RWPE1 (cell line): Measurements from ENCODE around the gene PEAK1.
A peak's percentile ranks its signal among the peaks of the same experiment; 100 is the strongest.

ENCODE experiments used
- CTCF ChIA-PET: fragments of 350-600 bp; sonication (Branson Sonifier 250); formaldehyde crosslinking; extraction: SDS; loops from one replicate; lab custom pipeline; 2021; lab: Yijun Ruan, JAX
- POLR2A ChIA-PET: fragments of 400-600 bp; formaldehyde crosslinking; extraction: SDS; loops from one replicate; lab custom pipeline; 2020; ENCODE audit warnings: antibody characterized with exemption; ENCODE audit not compliant: low non-redundant PET; lab: Yijun Ruan, JAX
- DNase-seq: peaks from one replicate; pipeline ENCODE4 v3.0.0; 2012; ENCODE audit warnings: low spot score
- H3K27ac ChIP-seq: fragments of 450-650 bp; 2 replicates; pipeline ENCODE4 v1.5.1; 2017
- TF ChIP-seq, protein P1 (sequence below): fragments of 450-650 bp; conservative IDR thresholded peaks from 2 replicates; pipeline ENCODE4 v1.5.1; 2017; ENCODE audit warnings: low read depth, mild to moderate bottlenecking

Gene PEAK1

DNA sequence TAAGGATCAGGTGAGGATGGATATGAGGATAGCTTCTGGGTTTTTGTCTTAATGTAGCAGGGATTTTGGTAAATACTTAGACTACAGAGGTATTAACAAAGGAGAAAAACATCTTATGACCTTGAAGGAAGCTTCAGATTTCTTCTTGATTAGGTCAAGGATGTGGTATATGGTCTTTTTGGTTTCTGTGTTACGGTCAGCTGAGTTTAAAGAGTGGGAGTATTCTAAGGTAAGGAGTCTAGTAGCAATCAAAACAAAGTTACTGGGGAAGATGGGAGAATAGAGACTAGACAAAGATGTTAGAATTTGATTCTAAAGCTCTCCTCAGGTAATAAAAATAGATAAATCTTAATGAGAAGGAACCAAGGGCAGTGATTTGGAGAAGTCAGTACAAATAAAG lies 7.0 kb upstream of the PEAK1 start:
- no peak overlapping the region for H3K27ac ChIP-seq
- POLR2A ChIA-PET, result interaction anchor here (0.5 kb wide), 1 partner anchor 220 kb away, joined by 7 read pairs; no protein-coding TSS in a partner anchor
- no peak for DNase-seq
- TF ChIP-seq, protein P1, sequence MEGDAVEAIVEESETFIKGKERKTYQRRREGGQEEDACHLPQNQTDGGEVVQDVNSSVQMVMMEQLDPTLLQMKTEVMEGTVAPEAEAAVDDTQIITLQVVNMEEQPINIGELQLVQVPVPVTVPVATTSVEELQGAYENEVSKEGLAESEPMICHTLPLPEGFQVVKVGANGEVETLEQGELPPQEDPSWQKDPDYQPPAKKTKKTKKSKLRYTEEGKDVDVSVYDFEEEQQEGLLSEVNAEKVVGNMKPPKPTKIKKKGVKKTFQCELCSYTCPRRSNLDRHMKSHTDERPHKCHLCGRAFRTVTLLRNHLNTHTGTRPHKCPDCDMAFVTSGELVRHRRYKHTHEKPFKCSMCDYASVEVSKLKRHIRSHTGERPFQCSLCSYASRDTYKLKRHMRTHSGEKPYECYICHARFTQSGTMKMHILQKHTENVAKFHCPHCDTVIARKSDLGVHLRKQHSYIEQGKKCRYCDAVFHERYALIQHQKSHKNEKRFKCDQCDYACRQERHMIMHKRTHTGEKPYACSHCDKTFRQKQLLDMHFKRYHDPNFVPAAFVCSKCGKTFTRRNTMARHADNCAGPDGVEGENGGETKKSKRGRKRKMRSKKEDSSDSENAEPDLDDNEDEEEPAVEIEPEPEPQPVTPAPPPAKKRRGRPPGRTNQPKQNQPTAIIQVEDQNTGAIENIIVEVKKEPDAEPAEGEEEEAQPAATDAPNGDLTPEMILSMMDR, result no peak
- CTCF ChIA-PET, result interaction anchor here (0.6 kb wide), 3 partner anchors 17 to 262 kb away, joined by 3 read pairs; no protein-coding TSS in a partner anchor

DNA sequence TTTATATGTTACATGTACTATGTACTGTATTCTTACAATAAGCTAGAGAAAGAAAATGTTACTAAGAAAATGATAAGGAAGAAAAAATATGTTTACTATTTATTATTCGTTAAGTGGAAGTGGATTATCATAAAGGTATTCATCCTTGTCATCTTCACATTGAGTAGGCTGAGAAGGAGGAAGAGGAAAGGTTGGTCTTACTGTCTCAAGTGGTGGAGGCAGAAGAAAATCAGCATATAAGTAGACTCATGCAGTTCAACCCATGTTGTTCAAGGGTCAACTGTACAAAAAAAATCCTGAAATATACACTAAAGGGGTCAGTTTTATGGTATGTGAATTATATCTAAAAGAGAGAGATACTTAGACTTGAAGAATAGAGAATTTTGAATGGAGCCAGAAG lies 6.5 kb upstream of the PEAK1 start:
- TF ChIP-seq, protein P1, result no peak
- no peak for DNase-seq
- ChIA-PET POLR2A (no interaction called here), CTCF (interaction anchor here (0.6 kb wide), 1 partner anchor 17 kb away, joined by 3 read pairs; no protein-coding TSS in a partner anchor)
- no peak overlapping the region for H3K27ac ChIP-seq

DNA sequence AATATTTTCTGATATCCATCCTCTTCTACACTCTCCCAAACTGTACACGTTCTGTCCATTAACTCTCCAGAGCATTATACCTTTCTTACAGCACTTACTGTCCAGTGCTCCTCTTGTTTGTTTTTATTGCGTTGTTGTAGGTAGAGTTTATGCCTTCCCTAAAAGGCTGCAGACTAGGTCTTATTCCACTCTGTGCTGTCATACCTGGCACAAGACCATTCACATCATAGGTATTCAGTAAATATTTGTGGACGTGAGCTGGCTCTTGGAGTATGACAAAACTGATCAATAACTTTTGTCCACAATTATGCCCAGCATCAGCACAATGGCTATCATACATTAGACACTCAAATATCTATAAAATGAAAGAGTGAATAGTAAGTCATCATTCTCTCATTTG lies 5.2 kb upstream of the PEAK1 start:
- CTCF ChIA-PET, result no interaction called here
- no peak overlapping the region for H3K27ac ChIP-seq
- TF ChIP-seq, protein P1, result no peak
- no peak for DNase-seq
- POLR2A ChIA-PET, result no interaction called here

DNA sequence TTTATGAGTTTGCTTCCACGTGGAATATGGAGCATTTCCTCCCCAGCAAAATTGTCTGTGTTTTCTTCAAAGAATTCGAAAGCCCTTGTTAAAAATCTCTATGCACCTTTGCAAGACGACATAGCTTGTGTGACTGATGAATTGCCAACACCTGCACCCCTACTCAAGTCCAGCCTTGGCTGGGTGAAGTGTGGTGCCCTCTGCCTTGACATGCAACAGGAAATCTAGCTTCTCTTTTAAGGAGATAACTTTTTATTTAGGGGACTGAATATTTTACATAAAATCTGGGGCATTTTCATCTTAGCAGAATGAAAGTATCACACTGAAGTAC lies 1.4 kb upstream of the PEAK1 start:
- POLR2A ChIA-PET, result no interaction called here
- peak; percentile 18 for DNase-seq
- H3K27ac ChIP-seq, result peak overlapping the region; percentile 91
- CTCF ChIA-PET, result interaction anchor here (0.6 to 2.1 kb wide), 3 partner anchors 122 to 502 kb away, joined by 3 to 10 read pairs (median 3); no protein-coding TSS in a partner anchor
- TF ChIP-seq, protein P1, result no peak

DNA sequence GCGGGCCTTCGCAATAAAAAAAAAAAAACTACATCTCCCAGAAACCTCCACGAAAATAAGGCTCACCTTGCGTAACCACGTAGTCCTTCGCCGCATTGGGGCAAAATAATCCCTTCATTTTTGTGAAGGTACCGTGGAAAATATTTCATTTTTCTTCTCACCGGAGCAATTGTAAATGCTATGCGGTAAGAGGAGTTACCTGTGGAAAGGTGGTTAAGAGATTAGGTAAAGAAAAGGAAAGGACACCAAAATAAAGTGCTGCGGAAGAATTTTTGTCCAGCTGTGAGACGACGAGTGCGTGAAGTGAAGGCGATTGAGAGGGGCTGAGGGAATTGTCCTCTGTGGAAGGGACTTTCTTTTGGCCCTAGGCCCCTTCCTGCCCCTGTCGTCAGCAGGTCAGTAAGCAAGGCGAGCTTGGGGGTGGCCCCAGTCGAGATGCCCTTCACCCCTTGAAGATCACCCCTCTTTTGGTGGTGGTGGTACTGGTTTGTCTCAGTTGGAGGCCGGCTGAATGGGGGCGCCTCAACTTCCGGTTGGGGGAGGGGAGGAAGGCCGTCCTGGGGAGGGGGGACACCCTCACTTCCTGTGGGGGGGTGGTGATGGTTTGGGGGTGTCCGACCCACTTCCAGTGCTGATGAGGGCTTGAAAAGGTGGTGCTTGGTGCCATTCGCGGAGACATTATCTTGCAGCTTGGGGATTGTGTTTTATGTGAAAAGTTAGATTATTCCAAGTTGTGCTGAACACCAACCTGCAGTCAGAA lies 886 bp upstream of the PEAK1 start, which contains the start of gene HMG20A:
HMG20A (plus strand) TSS at position 279 of the 760 bp plus-strand sequence. CDS start 37,520 bp downstream, outside the sequence.
- ChIA-PET CTCF (interaction anchor here (0.6 to 2.1 kb wide), 5 partner anchors 81 to 1415 kb away, joined by 3 to 10 read pairs (median 3); no protein-coding TSS in a partner anchor), POLR2A (no interaction called here)
- TF ChIP-seq, protein P1, result no peak
- peak; percentile 82 for DNase-seq
- peak within 1 kb of the TSS; percentile 91 for H3K27ac ChIP-seq

DNA sequence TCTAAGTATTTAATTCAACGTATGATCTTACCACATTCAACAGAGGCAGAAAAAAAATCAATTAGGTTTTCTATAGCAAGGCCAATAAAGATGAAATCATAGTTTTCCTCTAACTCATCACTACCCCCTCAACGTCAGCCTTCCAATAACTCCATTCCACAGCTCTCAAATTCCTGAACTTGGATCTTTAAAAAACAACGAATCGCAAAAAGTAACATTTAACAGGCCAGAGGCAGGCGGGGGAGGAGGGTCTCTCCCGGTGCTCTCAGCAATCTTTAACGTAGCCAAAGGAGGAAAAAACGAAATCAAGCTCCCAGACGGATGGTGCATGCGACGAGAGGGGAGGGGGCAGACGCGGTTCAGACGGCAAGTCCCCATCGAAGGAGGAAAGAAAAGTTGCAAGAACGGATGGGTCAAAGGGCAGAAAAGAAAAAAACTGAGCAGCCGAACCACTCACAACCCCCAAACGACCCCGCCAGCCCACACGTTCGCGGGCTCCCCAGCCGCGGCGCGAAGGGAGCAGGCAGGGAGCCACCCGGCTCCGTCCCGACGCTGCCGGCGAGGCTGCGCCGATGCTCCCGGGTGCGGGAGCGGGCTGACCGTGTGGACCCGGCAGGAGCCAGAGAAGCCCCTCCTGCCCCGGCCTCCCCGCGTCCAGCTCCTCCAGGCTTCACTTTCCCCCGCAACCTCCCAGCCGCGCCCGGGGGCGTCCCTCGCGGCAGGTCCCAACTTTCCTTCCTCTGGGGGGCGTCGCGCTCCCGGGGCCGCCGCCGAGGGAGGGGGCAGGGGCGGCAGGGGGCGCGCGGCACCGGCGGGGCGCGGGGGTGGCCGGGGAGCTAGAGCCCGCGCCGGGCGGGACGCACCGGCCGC lies 703 bp downstream of the PEAK1 start:
- peak overlapping the region; percentile 91 for H3K27ac ChIP-seq
- TF ChIP-seq, protein P1, result peak; percentile 58
- POLR2A ChIA-PET, result interaction anchor here (0.6 kb wide), 1 partner anchor 19 kb away, joined by 3 read pairs; no protein-coding TSS in a partner anchor
- CTCF ChIA-PET, result interaction anchor here (0.6 to 1.1 kb wide), 3 partner anchors 12 to 219 kb away, joined by 3 read pairs; no protein-coding TSS in a partner anchor
- DNase-seq, result peak; percentile 36
